GM18868 (cell line): ENCODE measurements around the gene CLPX.
A peak's percentile ranks its signal among the peaks of the same experiment; 100 is the strongest.
"Not testable (repeated sequence)": the region's sequence is repeated elsewhere in the genome, so short reads cannot be mapped to it uniquely, and the experiment has no call there.

ENCODE experiments used
- ATAC-seq: cut with Tn5 transposase; IDR thresholded peaks from one replicate; pipeline ENCODE4 v1.9.1; 2021; ENCODE audit warnings: mild to moderate bottlenecking, moderate library complexity; ENCODE audit not compliant: unreplicated experiment

The CLPX gene

GRCh38 chr15:65175511-65175910 is 9.6 kb downstream of the CLPX start:
- ATAC-seq = no peak

- ATAC-seq = no peak
Observed at GRCh38 chr15:65174509-65174908, 10.6 kb downstream of the CLPX start.

GRCh38 chr15:65172531-65172930 is 12.6 kb downstream of the CLPX start:
- ATAC-seq = no peak

- no peak for ATAC-seq
Observed at GRCh38 chr15:65171428-65171827, 13.7 kb downstream of the CLPX start.

- ATAC-seq = no peak
Observed at GRCh38 chr15:65165875-65166274, 19.3 kb downstream of the CLPX start.

GRCh38 chr15:65164139-65164538 is 21.0 kb downstream of the CLPX start:
- ATAC-seq = no peak

- ATAC-seq = no peak
Observed at GRCh38 chr15:65163041-65163440, 22.1 kb downstream of the CLPX start.

- no peak for ATAC-seq
Observed at GRCh38 chr15:65156692-65157091, 28.4 kb downstream of the CLPX start.

- ATAC-seq = no peak
Observed at GRCh38 chr15:65154720-65155119, 30.4 kb downstream of the CLPX start.

GRCh38 chr15:65147902-65148301 is 37.2 kb downstream of the CLPX start:
- ATAC-seq = no peak

- no peak for ATAC-seq
Observed at GRCh38 chr15:65146438-65146837, 38.7 kb downstream of the CLPX start.

- ATAC-seq = not testable (repeated sequence)
Observed at GRCh38 chr15:65138631-65139030, 46.5 kb downstream of the CLPX start.

GRCh38 chr15:65137893-65138292 is 47.2 kb downstream of the CLPX start:
- ATAC-seq = not testable (repeated sequence)

GRCh38 chr15:65137089-65137488 is 48.1 kb downstream of the CLPX start:
- not testable (repeated sequence) for ATAC-seq

- no peak for ATAC-seq
Observed at GRCh38 chr15:65134538-65134937, 50.6 kb downstream of the CLPX start.

GRCh38 chr15:65133548-65134200 is 51.5 kb downstream of the CLPX start, which contains the start of gene PDCD7:
Gene PDCD7 (minus strand): TSS chr15:65133808. CDS start chr15:65133781, 27 bp downstream.
- ATAC-seq = peak; percentile 92

- ATAC-seq = peak; percentile 41
Observed at GRCh38 chr15:65132878-65133547, 52.1 kb downstream of the CLPX start.

- ATAC-seq = no peak
Observed at GRCh38 chr15:65130941-65131340, 54.2 kb downstream of the CLPX start.

- ATAC-seq = no peak
Observed at GRCh38 chr15:65115542-65115941, 69.6 kb downstream of the CLPX start.

- no peak for ATAC-seq
Observed at GRCh38 chr15:65115086-65115485, 70.1 kb downstream of the CLPX start, which contains the start of gene UBAP1L. Gene UBAP1L (minus strand): TSS chr15:65115200. CDS start chr15:65106215, 8,985 bp downstream.

GRCh38 chr15:65110676-65111292 is 74.4 kb downstream of the CLPX start:
- ATAC-seq = no peak

GRCh38 chr15:65106011-65106590 is 79.0 kb downstream of the CLPX start:
- ATAC-seq = no peak
